Mesendoderm (in vitro differentiated cells): ENCODE data around the gene NPAS3.

Experiments used
- DNase-seq: peaks from one replicate; pipeline ENCODE4 v3.0.0; 2013
- H2AK5ac ChIP-seq: 2 replicates; pipeline ENCODE4 v1.6.1; 2013; ENCODE audit warnings: low read length, inconsistent platforms
- H2BK120ac ChIP-seq: 2 replicates; pipeline ENCODE4 v1.6.1; 2013; ENCODE audit warnings: low read depth, mild to moderate bottlenecking, low read length, moderate library complexity, mixed read lengths
- H2BK15ac ChIP-seq: replicated peaks from 2 replicates; pipeline ENCODE4 v1.6.1; 2013; ENCODE audit warnings: low read depth, mild to moderate bottlenecking, moderate library complexity
- H2BK5ac ChIP-seq: 2 replicates; pipeline ENCODE4 v1.6.1; 2013; ENCODE audit warnings: low read length, inconsistent platforms
- H3K18ac ChIP-seq: 2 replicates; pipeline ENCODE4 v1.6.1; 2013; ENCODE audit warnings: mild to moderate bottlenecking, low read length, mixed read lengths
- H3K23ac ChIP-seq: one replicate; pipeline ENCODE4 v1.6.1; 2013; ENCODE audit warnings: low read length
- H3K27ac ChIP-seq: 2 replicates; pipeline ENCODE4 v1.5.1; 2013; ENCODE audit warnings: low read depth, mild to moderate bottlenecking, inconsistent platforms, low read length, moderate library complexity
- H3K27me3 ChIP-seq: 2 replicates; pipeline ENCODE4 v1.6.1; 2013; ENCODE audit warnings: low read length, control low read depth, mild to moderate bottlenecking, inconsistent platforms; ENCODE audit not compliant: insufficient read depth, poor library complexity
- H3K36me3 ChIP-seq: 2 replicates; pipeline ENCODE4 v1.6.1; 2013; ENCODE audit warnings: low read length, inconsistent platforms; ENCODE audit not compliant: control insufficient read depth, insufficient read depth
- H3K4ac ChIP-seq: one replicate; pipeline ENCODE4 v1.6.1; 2013; ENCODE audit warnings: low read depth, mild to moderate bottlenecking, low read length, moderate library complexity
- H3K4me1 ChIP-seq: 2 replicates; pipeline ENCODE4 v1.6.1; 2013; ENCODE audit warnings: low read depth, low read length, inconsistent platforms; ENCODE audit not compliant: control insufficient read depth
- H3K4me2 ChIP-seq: 2 replicates; pipeline ENCODE4 v1.6.1; 2013; ENCODE audit warnings: low read length
- H3K4me3 ChIP-seq: 2 replicates; pipeline ENCODE4 v1.5.1; 2013; ENCODE audit warnings: mild to moderate bottlenecking, low read length
- H3K56ac ChIP-seq: one replicate; pipeline ENCODE4 v1.6.1; 2013; ENCODE audit warnings: low read length
- H3K79me1 ChIP-seq: 2 replicates; pipeline ENCODE4 v1.6.1; 2013; ENCODE audit warnings: low read length, inconsistent platforms
- H3K79me2 ChIP-seq: 2 replicates; pipeline ENCODE4 v1.6.1; 2013; ENCODE audit warnings: mild to moderate bottlenecking, low read length; ENCODE audit not compliant: control insufficient read depth, insufficient read depth
- H3K9ac ChIP-seq: 2 replicates; pipeline ENCODE4 v1.6.1; 2013; ENCODE audit warnings: low read length, inconsistent platforms
- H4K5ac ChIP-seq: one replicate; pipeline ENCODE4 v1.6.1; 2013; ENCODE audit warnings: low read length
- H4K8ac ChIP-seq: one replicate; pipeline ENCODE4 v1.6.1; 2013; ENCODE audit warnings: low read depth, mild to moderate bottlenecking, control low read depth, low read length, moderate library complexity
- WGBS: extraction: QIAGEN DNeasy Blood & Tissue Kit; methylation state at CpG from one replicate; pipeline ENCODE4 v1.1.7; 2013; ENCODE audit warnings: low lambda C conversion rate, missing lambda C conversion rate; ENCODE audit not compliant: insufficient coverage; ENCODE audit errors: extremely low coverage; 5-methylcytosine and 5-hydroxymethylcytosine counted together

The NPAS3 gene

DNA sequence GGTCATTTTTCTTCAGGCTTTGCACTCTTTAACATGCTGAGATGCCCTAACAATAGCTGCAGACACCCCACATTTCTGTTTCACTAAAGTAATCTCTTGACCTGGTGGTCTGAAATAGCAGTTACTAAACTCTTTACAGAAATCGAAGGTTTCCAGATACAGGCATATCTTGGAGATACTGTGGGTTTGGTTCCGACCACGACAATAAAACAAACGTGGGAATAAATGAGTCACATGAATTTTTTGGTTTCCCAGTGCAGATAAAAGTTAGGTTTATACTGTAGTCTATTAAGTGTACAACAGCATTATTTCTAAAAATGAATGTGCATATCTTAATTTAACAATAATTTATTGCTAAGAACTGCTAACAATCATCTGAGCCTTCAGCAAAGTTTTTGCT is 803.5 kb downstream of the NPAS3 start:
- H3K79me1 ChIP-seq: no peaks in the 10 kb centered on the region
- WGBS: no CpG with 5 or more reads among the region's 4 CpGs
- H3K27me3 ChIP-seq: no peaks in the 10 kb centered on the region
- no peak overlapping the region for H4K5ac ChIP-seq
- no peak overlapping the region for H2AK5ac ChIP-seq
- no peak overlapping the region for H4K8ac ChIP-seq
- H3K4me1 ChIP-seq: no peaks in the 10 kb centered on the region
- H2BK120ac ChIP-seq: no peak overlapping the region
- no peaks in the 10 kb centered on the region for H3K36me3 ChIP-seq
- H3K4me2 ChIP-seq: no peak overlapping the region
- H3K4ac ChIP-seq: no peak overlapping the region
- no peaks in the 10 kb centered on the region for H3K79me2 ChIP-seq
- H3K56ac ChIP-seq: no peak overlapping the region
- H2BK15ac ChIP-seq: no peak overlapping the region
- DNase-seq: no peak
- H2BK5ac ChIP-seq: no peak overlapping the region
- H3K9ac ChIP-seq: no peak overlapping the region
- no peak overlapping the region for H3K4me3 ChIP-seq
- no peak overlapping the region for H3K23ac ChIP-seq
- no peak overlapping the region for H3K18ac ChIP-seq
- no peak overlapping the region for H3K27ac ChIP-seq

DNA sequence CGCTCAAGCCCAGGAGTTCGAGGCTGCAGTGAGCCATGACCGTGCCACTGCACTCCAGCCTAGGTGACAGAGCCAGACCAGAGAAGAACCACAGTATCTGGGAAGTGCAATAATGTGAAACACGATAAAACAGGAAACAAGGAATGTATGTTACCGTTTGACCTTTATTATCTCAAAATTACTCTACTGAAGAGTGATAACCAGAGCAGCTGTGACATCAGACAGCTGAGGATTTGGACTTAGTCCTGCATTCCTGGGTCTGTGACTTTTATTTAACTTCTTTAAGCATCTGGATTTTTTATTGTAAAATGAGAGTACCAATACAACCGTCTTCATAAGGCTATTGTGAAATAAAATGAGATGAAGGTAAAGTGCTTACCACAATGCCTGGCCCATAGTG is 806.5 kb downstream of the NPAS3 start:
- H3K4me3 ChIP-seq: no peak overlapping the region
- H3K4me1 ChIP-seq: no peaks in the 10 kb centered on the region
- no peak overlapping the region for H3K27ac ChIP-seq
- H3K27me3 ChIP-seq: no peaks in the 10 kb centered on the region
- H3K4ac ChIP-seq: no peak overlapping the region
- H2BK5ac ChIP-seq: no peak overlapping the region
- DNase-seq: no peak
- no peak overlapping the region for H4K8ac ChIP-seq
- no peak overlapping the region for H3K9ac ChIP-seq
- no peak overlapping the region for H3K23ac ChIP-seq
- H3K79me2 ChIP-seq: no peaks in the 10 kb centered on the region
- no peak overlapping the region for H3K56ac ChIP-seq
- no peak overlapping the region for H2BK120ac ChIP-seq
- no peaks in the 10 kb centered on the region for H3K79me1 ChIP-seq
- H3K4me2 ChIP-seq: no peak overlapping the region
- no peak overlapping the region for H4K5ac ChIP-seq
- no peaks in the 10 kb centered on the region for H3K36me3 ChIP-seq
- H3K18ac ChIP-seq: no peak overlapping the region
- no peak overlapping the region for H2AK5ac ChIP-seq
- WGBS: no CpG with 5 or more reads among the region's 6 CpGs
- H2BK15ac ChIP-seq: no peak overlapping the region

DNA sequence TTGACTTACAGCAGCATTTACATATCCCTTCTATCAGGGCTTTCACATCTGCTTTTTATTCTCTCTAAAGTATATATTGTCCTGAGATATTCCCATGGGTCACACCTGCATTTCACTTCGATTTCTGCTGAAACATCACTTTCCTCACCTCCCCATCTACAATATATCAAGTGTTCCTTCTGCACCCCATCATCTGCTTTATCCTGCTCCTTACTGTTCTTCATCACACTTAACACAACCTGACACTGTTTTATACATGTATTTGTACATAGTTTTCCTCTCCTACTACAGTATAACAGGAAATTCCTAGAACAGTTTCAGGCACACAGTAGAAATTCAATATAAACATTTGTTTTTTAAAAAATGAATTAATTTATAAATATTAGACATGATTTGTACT is 809.1 kb downstream of the NPAS3 start:
- Histone ChIP-seq H4K8ac (no peak overlapping the region), H4K5ac (no peak overlapping the region), H3K36me3 (no peaks in the 10 kb centered on the region), H3K79me2 (no peaks in the 10 kb centered on the region), H3K79me1 (no peaks in the 10 kb centered on the region), H2AK5ac (no peak overlapping the region), H3K9ac (no peak overlapping the region), H3K27me3 (no peaks in the 10 kb centered on the region), H3K56ac (no peak overlapping the region), H3K18ac (no peak overlapping the region), H3K4me1 (no peaks in the 10 kb centered on the region), H3K23ac (no peak overlapping the region), H2BK120ac (no peak overlapping the region), H3K4me2 (no peak overlapping the region), H3K4ac (no peak overlapping the region), H2BK15ac (no peak overlapping the region), H2BK5ac (no peak overlapping the region), H3K27ac (no peak overlapping the region), H3K4me3 (no peak overlapping the region)
- DNase-seq: no peak
- WGBS: no CpG with 5 or more reads among the region's 1 CpG

DNA sequence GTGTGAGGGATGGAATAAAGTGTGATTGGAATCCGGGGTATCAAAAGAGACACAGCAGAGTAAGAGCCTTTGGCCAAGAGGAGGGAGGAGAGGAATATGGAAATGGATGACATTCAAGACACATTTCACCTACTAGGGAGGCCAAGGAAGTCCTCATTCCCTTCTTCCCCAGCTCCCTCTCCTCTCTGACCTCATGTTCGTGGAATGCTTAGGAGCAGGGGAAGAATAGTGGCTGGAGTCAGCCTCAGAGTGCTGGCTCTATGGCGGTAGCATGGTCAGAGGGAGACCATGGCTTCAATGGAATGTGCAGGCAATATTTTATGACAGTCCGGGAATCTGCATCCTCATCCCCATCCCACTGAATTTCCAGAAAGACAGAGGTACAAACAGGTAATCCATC is 815.6 kb downstream of the NPAS3 start:
- H3K18ac ChIP-seq: no peak overlapping the region
- no CpG with 5 or more reads among the region's 4 CpGs for WGBS

DNA sequence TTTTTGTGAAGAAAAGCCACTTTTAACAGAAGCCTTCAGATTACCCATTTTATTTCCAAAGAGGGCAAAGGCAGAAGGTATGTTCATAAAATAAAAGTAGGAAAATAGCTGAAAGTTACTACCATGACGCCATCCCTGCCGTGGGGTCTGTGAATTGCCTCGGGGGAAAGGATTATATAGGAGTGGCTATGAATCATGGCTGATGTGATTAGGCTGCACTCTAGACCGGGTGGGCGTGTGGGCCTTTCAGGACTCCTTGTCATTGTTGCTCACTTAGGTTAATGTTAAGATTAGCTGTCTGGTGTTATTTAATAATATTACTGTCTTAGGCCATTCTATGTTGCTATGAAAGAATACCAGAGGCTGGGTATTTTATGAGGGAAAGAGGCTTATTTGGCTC is 816.7 kb downstream of the NPAS3 start:
- Histone ChIP-seq H3K36me3 (no peaks in the 10 kb centered on the region), H3K27ac (no peak overlapping the region), H3K56ac (no peak overlapping the region), H3K4me2 (no peak overlapping the region), H2BK5ac (no peak overlapping the region), H4K5ac (no peak overlapping the region), H2BK15ac (no peak overlapping the region), H3K23ac (no peak overlapping the region), H3K4ac (no peak overlapping the region), H3K79me1 (no peaks in the 10 kb centered on the region), H3K27me3 (no peaks in the 10 kb centered on the region), H3K4me3 (no peak overlapping the region), H2BK120ac (no peak overlapping the region), H3K79me2 (no peaks in the 10 kb centered on the region), H3K18ac (no peak overlapping the region), H3K4me1 (no peaks in the 10 kb centered on the region), H2AK5ac (no peak overlapping the region), H4K8ac (no peak overlapping the region), H3K9ac (no peak overlapping the region)
- no peak for DNase-seq
- no CpG with 5 or more reads among the region's 5 CpGs for WGBS

More for the DNA sequence above, 815.6 kb downstream of the NPAS3 start:
- H3K36me3 ChIP-seq: no peaks in the 10 kb centered on the region
- no peak overlapping the region for H3K4me2 ChIP-seq
- H4K8ac ChIP-seq: no peak overlapping the region
- no peaks in the 10 kb centered on the region for H3K79me1 ChIP-seq
- H3K9ac ChIP-seq: no peak overlapping the region
- H3K27me3 ChIP-seq: no peaks in the 10 kb centered on the region
- no peak overlapping the region for H3K27ac ChIP-seq
- no peak overlapping the region for H3K4me3 ChIP-seq
- peak; percentile 93 for DNase-seq
- no peak overlapping the region for H3K23ac ChIP-seq
- no peak overlapping the region for H4K5ac ChIP-seq
- H2AK5ac ChIP-seq: no peak overlapping the region
- no peaks in the 10 kb centered on the region for H3K79me2 ChIP-seq
- H3K4me1 ChIP-seq: no peaks in the 10 kb centered on the region
- no peak overlapping the region for H3K4ac ChIP-seq
- H3K56ac ChIP-seq: no peak overlapping the region
- no peak overlapping the region for H2BK5ac ChIP-seq
- no peak overlapping the region for H2BK120ac ChIP-seq
- no peak overlapping the region for H2BK15ac ChIP-seq

DNA sequence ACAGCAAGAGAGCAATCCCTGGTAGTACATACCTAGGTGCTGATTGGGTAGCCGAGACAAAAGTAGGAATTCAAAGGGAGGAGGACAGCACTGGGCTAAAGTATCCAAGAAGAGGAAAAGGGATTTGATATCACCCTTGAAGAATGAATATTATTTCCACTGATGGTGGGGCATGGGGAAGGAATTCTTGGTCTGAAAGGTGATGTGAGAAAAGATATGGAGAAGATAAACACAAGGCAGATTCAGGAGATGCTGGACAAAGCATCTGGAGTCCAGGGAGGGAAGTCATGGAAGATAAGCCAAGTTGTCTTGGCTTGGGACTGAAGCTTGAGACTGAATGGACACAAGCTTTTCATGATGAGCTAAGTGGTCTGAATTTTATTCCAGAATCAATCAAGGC is 818.2 kb downstream of the NPAS3 start:
- H3K9ac ChIP-seq: no peak overlapping the region
- H3K79me2 ChIP-seq: no peaks in the 10 kb centered on the region
- no peak overlapping the region for H2AK5ac ChIP-seq
- H3K4me1 ChIP-seq: no peaks in the 10 kb centered on the region
- H3K56ac ChIP-seq: no peak overlapping the region
- no peaks in the 10 kb centered on the region for H3K79me1 ChIP-seq
- no peaks in the 10 kb centered on the region for H3K36me3 ChIP-seq
- H2BK5ac ChIP-seq: no peak overlapping the region
- no peaks in the 10 kb centered on the region for H3K27me3 ChIP-seq
- H3K4me3 ChIP-seq: no peak overlapping the region
- H2BK15ac ChIP-seq: no peak overlapping the region
- no peak overlapping the region for H3K4me2 ChIP-seq
- no peak for DNase-seq
- H3K27ac ChIP-seq: no peak overlapping the region
- H3K23ac ChIP-seq: no peak overlapping the region
- H3K4ac ChIP-seq: no peak overlapping the region
- H4K8ac ChIP-seq: no peak overlapping the region
- H4K5ac ChIP-seq: no peak overlapping the region
- WGBS: no CpG with 5 or more reads among the region's 1 CpG
- no peak overlapping the region for H2BK120ac ChIP-seq
- H3K18ac ChIP-seq: no peak overlapping the region
